ENCODE data around the gene PDE11A.

DNA sequence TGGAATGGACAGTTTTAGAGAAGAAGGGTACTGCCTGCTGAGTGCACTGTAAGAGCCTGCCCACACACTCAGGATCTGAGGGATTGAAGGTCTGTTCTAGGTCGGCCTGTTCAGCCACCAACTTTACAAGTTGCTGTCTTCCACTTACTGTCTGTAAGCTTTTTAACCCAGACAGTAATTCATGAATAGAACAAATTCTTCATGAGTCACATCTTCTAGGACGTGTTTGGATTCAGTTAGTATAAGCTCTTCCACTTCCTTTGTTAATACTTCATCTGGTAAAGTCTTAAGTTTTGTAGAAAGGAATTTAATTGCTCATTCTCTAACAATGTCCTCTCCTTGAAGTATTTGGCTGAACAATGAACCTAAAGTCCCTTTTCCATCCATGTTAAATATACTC is 74.6 kb downstream of the PDE11A start:
- TF ChIP-seq, protein P1, sequence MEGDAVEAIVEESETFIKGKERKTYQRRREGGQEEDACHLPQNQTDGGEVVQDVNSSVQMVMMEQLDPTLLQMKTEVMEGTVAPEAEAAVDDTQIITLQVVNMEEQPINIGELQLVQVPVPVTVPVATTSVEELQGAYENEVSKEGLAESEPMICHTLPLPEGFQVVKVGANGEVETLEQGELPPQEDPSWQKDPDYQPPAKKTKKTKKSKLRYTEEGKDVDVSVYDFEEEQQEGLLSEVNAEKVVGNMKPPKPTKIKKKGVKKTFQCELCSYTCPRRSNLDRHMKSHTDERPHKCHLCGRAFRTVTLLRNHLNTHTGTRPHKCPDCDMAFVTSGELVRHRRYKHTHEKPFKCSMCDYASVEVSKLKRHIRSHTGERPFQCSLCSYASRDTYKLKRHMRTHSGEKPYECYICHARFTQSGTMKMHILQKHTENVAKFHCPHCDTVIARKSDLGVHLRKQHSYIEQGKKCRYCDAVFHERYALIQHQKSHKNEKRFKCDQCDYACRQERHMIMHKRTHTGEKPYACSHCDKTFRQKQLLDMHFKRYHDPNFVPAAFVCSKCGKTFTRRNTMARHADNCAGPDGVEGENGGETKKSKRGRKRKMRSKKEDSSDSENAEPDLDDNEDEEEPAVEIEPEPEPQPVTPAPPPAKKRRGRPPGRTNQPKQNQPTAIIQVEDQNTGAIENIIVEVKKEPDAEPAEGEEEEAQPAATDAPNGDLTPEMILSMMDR (IDR thresholded peaks at IDR 0.05), result no peak
- no peak for TF ChIP-seq POLR2A (IDR thresholded peaks at IDR 0.05)

All from uterus (tissue), 2 donors.